H1 (cell line): ENCODE results near the gene TMEM163.

Source experiments
- ASH2L ChIP-seq: fragments of 200-600, 300-600 bp; sonication (generic); IDR thresholded peaks from one replicate; pipeline ENCODE4 v1.7.1; 2017; ENCODE audit warnings: low read length
- CHD2 ChIP-seq: IDR thresholded peaks from 2 replicates; pipeline ENCODE4 v1.6.1; 2012; ENCODE audit warnings: low read length, improper control_type of control experiment
- CTCF ChIP-seq, 3 experiments: IDR thresholded peaks; 1 replicate in 2 of 3; 2 replicates in 1 of 3; pipeline versions ENCODE4 v1.5.1 to v1.6.1; 2011; ENCODE audit warnings: low read length in 3 of 3, mild to moderate bottlenecking in 3 of 3, inconsistent platforms in 2 of 3, low read depth in 1 of 3, moderate library complexity in 1 of 3; ENCODE audit not compliant: insufficient read depth in 1 of 3; ENCODE audit errors: control extremely low read depth in 1 of 3
- EGR1 ChIP-seq: IDR thresholded peaks from 2 replicates; pipeline ENCODE4 v1.6.1; 2011; ENCODE audit warnings: low read depth, low read length, borderline replicate concordance
- MAFK ChIP-seq: IDR thresholded peaks from 2 replicates; pipeline ENCODE4 v1.6.1; 2012; ENCODE audit warnings: low read depth, mild to moderate bottlenecking, improper control_type of control experiment, low read length
- NRF1 ChIP-seq: IDR thresholded peaks from 2 replicates; pipeline ENCODE4 v1.6.1; 2011; ENCODE audit warnings: mild to moderate bottlenecking, low read depth, low read length, improper control_type of control experiment
- POLR2A ChIP-seq, 2 experiments: IDR thresholded peaks; 1 replicate in 1 of 2; 2 replicates in 1 of 2; pipeline ENCODE4 v1.6.1; 2011; ENCODE audit warnings: low read depth in 2 of 2, low read length in 2 of 2, mild to moderate bottlenecking in 2 of 2; ENCODE audit errors: control extremely low read depth in 1 of 2
- POLR2AphosphoS5 ChIP-seq: IDR thresholded peaks from 2 replicates; pipeline ENCODE4 v1.6.1; 2011; ENCODE audit warnings: low read depth, low read length
- SIX5 ChIP-seq: IDR thresholded peaks from 2 replicates; pipeline ENCODE4 v1.6.1; 2011; ENCODE audit warnings: mild to moderate bottlenecking, low read depth, low read length
- SP1 ChIP-seq: IDR thresholded peaks from 2 replicates; pipeline ENCODE4 v1.6.1; 2011; ENCODE audit warnings: low read depth, low read length
- TEAD4 ChIP-seq: IDR thresholded peaks from 2 replicates; pipeline ENCODE4 v1.6.1; 2012; ENCODE audit warnings: low read depth, low read length, inconsistent platforms, mixed read lengths
- ZNF274 ChIP-seq: IDR thresholded peaks from 2 replicates; pipeline ENCODE4 v1.7.0; 2012; ENCODE audit warnings: low read length, borderline replicate concordance; ENCODE audit errors: extremely low read depth
- TF ChIP-seq, protein P1 (sequence below): IDR thresholded peaks from 2 replicates; pipeline ENCODE4 v1.6.1; 2012; ENCODE audit warnings: low read length, inconsistent platforms

DNA sequence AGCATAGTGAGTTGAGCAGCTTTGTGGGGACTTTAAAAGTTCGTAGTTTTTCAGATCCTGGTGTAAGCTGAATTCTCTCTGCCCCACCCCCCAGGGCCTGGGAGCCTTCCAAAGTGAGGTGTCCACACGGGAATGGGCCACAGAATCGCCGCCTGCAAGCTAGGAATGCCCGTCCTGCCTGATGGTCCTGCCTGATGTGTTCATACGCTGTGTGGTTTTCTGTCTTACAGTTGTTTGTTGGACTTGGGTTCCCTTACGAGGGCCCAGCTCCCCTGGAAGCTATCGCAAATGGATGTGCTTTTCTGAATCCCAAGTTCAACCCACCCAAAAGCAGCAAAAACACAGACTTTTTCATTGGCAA is 306.2 kb downstream of the TMEM163 start:
- TF ChIP-seq, protein P1, sequence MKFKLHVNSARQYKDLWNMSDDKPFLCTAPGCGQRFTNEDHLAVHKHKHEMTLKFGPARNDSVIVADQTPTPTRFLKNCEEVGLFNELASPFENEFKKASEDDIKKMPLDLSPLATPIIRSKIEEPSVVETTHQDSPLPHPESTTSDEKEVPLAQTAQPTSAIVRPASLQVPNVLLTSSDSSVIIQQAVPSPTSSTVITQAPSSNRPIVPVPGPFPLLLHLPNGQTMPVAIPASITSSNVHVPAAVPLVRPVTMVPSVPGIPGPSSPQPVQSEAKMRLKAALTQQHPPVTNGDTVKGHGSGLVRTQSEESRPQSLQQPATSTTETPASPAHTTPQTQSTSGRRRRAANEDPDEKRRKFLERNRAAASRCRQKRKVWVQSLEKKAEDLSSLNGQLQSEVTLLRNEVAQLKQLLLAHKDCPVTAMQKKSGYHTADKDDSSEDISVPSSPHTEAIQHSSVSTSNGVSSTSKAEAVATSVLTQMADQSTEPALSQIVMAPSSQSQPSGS, result no peak
- no peak for TF ChIP-seq CHD2
- TF ChIP-seq POLR2A (IDR thresholded peaks at IDR 0.05; ENCODE audit: control extremely low read depth in 1 of 2, low read depth in 2 of 2, low read length in 2 of 2), result no peak
- no peak for TF ChIP-seq EGR1
- no peak for TF ChIP-seq CTCF (IDR thresholded peaks at IDR 0.05; ENCODE audit: control extremely low read depth in 1 of 3, insufficient read depth in 1 of 3, low read depth in 1 of 3, low read length in 3 of 3)
- no peak for TF ChIP-seq POLR2AphosphoS5
- TF ChIP-seq SP1, result no peak
- no peak for TF ChIP-seq NRF1
- no peak for TF ChIP-seq MAFK
- TF ChIP-seq SIX5, result no peak
- no peak for TF ChIP-seq ZNF274
- no peak for TF ChIP-seq TEAD4
- TF ChIP-seq ASH2L, result no peak
